Measurements from ENCODE around the gene SLC26A2. TPM values are rescaled to one million over a fixed set of nuclear protein-coding genes. Genes with fewer than 3 reads are reported as not detected.
A peak's percentile ranks its signal among the peaks of the same experiment; 100 is the strongest.

The SLC26A2 gene
- total RNA-seq, 1 experiment from 2014 or later = 10.8 TPM

GRCh38 chr5:150022681-150023080 is 62.1 kb downstream of the SLC26A2 start:
- Histone ChIP-seq H3K9me2 (replicated peaks; ENCODE audit: low read length) (no peaks in the 10 kb centered on the region), H3K27ac (ENCODE audit: low read length) (peak overlapping the region; percentile 79), H4K20me1 (ENCODE audit: low read length) (peaks cover 12% of the 10 kb centered on the region), H3K9me3 (ENCODE audit: low read length) (no peaks in the 10 kb centered on the region), H3K4me1 (ENCODE audit: insufficient read depth, low read length) (peaks cover 43% of the 10 kb centered on the region), H2AFZ (ENCODE audit: low read length) (no peak overlapping the region), H3K4me3 (ENCODE audit: low read length) (peak overlapping the region; percentile 27; the same call in 1 of the 2 replicates), H3K79me2 (ENCODE audit: low read length) (peaks cover 35% of the 10 kb centered on the region), H3F3A (ENCODE audit: low read length, unreplicated experiment) (peaks cover 11% of the 10 kb centered on the region), H3K36me3 (ENCODE audit: low read depth, low read length) (peaks cover 78% of the 10 kb centered on the region), H3K9ac (ENCODE audit: low read length) (peak overlapping the region; percentile 28), H3K4me2 (ENCODE audit: low read length) (peak overlapping the region; percentile 62), H3K27me3 (ENCODE audit: low read length) (no peaks in the 10 kb centered on the region)
- intact Hi-C loops (cut with micrococcal nuclease) = loop anchor here (1.0 kb wide), 2 partner anchors 22 to 31 kb away; partner anchors contain the start of genes HMGXB3 and TIGD6
- ATAC-seq = no peak
- BruUV-seq (replicated peaks) = no TSS peak
- TF ChIP-seq EZH2phosphoT487 (IDR thresholded peaks at IDR 0.05; ENCODE audit: borderline replicate concordance, low read length) = no peak
- no peak for TF ChIP-seq CTCF (conservative IDR thresholded peaks at IDR 0.05; ENCODE audit: low read depth, low read length)
- TF ChIP-seq EZH2 (IDR thresholded peaks at IDR 0.05; ENCODE audit: low read length, unreplicated experiment) = no peak
- POLR2A ChIA-PET (ENCODE audit: unreplicated experiment) = interaction anchor here (0.7 kb wide), 1 partner anchor 14 kb away, joined by 5 read pairs; no protein-coding TSS in a partner anchor
- no peak for DNase-seq
- CTCF ChIA-PET = no interaction called here

GRCh38 chr5:150023136-150023535 is 62.6 kb downstream of the SLC26A2 start:
- peak overlapping the region; percentile 79; the same call in 1 of the 2 replicates for H3K27ac ChIP-seq (ENCODE audit: low read length)
- no peak overlapping the region for H3K9ac ChIP-seq (ENCODE audit: low read length)
- no peak overlapping the region for H2AFZ ChIP-seq (ENCODE audit: low read length)
- CTCF ChIA-PET = no interaction called here
- H3K9me3 ChIP-seq (ENCODE audit: low read length) = no peaks in the 10 kb centered on the region
- BruUV-seq (replicated peaks) = no TSS peak
- H3F3A ChIP-seq (ENCODE audit: low read length, unreplicated experiment) = peaks cover 11% of the 10 kb centered on the region
- H3K36me3 ChIP-seq (ENCODE audit: low read depth, low read length) = peaks cover 79% of the 10 kb centered on the region
- H3K4me2 ChIP-seq (ENCODE audit: low read length) = no peak overlapping the region
- no peak overlapping the region for H3K4me3 ChIP-seq (ENCODE audit: low read length)
- intact Hi-C loops (cut with micrococcal nuclease) = no loop called here
- no peaks in the 10 kb centered on the region for H3K9me2 ChIP-seq (replicated peaks; ENCODE audit: low read length)
- ATAC-seq (no peak), DNase-seq (no peak)
- H3K27me3 ChIP-seq (ENCODE audit: low read length) = no peaks in the 10 kb centered on the region
- peaks cover 39% of the 10 kb centered on the region for H3K4me1 ChIP-seq (ENCODE audit: insufficient read depth, low read length)
- peaks cover 9% of the 10 kb centered on the region for H4K20me1 ChIP-seq (ENCODE audit: low read length)
- POLR2A ChIA-PET (ENCODE audit: unreplicated experiment) = no interaction called here
- H3K79me2 ChIP-seq (ENCODE audit: low read length) = peaks cover 32% of the 10 kb centered on the region
- TF ChIP-seq EZH2phosphoT487 (IDR thresholded peaks at IDR 0.05; ENCODE audit: borderline replicate concordance, low read length) = no peak
- no peak for TF ChIP-seq CTCF (conservative IDR thresholded peaks at IDR 0.05; ENCODE audit: low read depth, low read length)
- TF ChIP-seq EZH2 (IDR thresholded peaks at IDR 0.05; ENCODE audit: low read length, unreplicated experiment) = no peak

GRCh38 chr5:150024346-150024984 is 63.9 kb downstream of the SLC26A2 start:
- POLR2A ChIA-PET (ENCODE audit: unreplicated experiment) = no interaction called here
- Histone ChIP-seq H3K79me2 (ENCODE audit: low read length) (peaks cover 20% of the 10 kb centered on the region), H3K36me3 (ENCODE audit: low read depth, low read length) (peaks cover 74% of the 10 kb centered on the region), H3K4me1 (ENCODE audit: insufficient read depth, low read length) (peaks cover 34% of the 10 kb centered on the region), H3F3A (ENCODE audit: low read length, unreplicated experiment) (peaks cover 11% of the 10 kb centered on the region), H4K20me1 (ENCODE audit: low read length) (0 out of 2 replicates have a peak, but pooled peaks cover 5% of the 10 kb centered on the region), H3K27me3 (ENCODE audit: low read length) (no peaks in the 10 kb centered on the region), H2AFZ (ENCODE audit: low read length) (no peak overlapping the region), H3K4me2 (ENCODE audit: low read length) (no peak overlapping the region), H3K27ac (ENCODE audit: low read length) (no peak overlapping the region), H3K9ac (ENCODE audit: low read length) (no peak overlapping the region), H3K4me3 (ENCODE audit: low read length) (no peak overlapping the region), H3K9me2 (replicated peaks; ENCODE audit: low read length) (no peaks in the 10 kb centered on the region), H3K9me3 (ENCODE audit: low read length) (no peaks in the 10 kb centered on the region)
- TF ChIP-seq CTCF (conservative IDR thresholded peaks at IDR 0.05; ENCODE audit: low read depth, low read length) (no peak), EZH2 (IDR thresholded peaks at IDR 0.05; ENCODE audit: low read length, unreplicated experiment) (no peak), EZH2phosphoT487 (IDR thresholded peaks at IDR 0.05; ENCODE audit: borderline replicate concordance, low read length) (no peak)
- no TSS peak for BruUV-seq (replicated peaks)
- intact Hi-C loops (cut with micrococcal nuclease) = no loop called here
- DNase-seq (no peak), ATAC-seq (no peak)
- CTCF ChIA-PET = no interaction called here

Measured in PC-3 (cell line).